NCI-H187 (cell line): Measurements from ENCODE around the gene CLCN7.
"Not testable (repeated sequence)": the region's sequence is repeated elsewhere in the genome, so short reads cannot be mapped to it uniquely, and the experiment has no call there.

Experiments used
- DNase-seq, 2 experiments: peaks; one replicate each; lab custom pipeline; 2025; lab: John Stamatoyannopoulos, UW

Gene CLCN7

GRCh38 chr16:1445518-1446203, 29.2 kb downstream of the CLCN7 start:
- no peak for DNase-seq

- DNase-seq: no peak
These were observed 29.9 kb downstream of the CLCN7 start for GRCh38 chr16:1444730-1445517.

GRCh38 chr16:1443980-1444729, 30.7 kb downstream of the CLCN7 start, which contains the start of gene CCDC154:
Gene CCDC154, minus strand, starts transcription at chr16:1444556. Its CDS starts 234 bp downstream, at chr16:1444322.
- DNase-seq: no peak

- no peak for DNase-seq
These were observed 31.3 kb downstream of the CLCN7 start for GRCh38 chr16:1443403-1443973.

GRCh38 chr16:1442697-1443096, 32.1 kb downstream of the CLCN7 start:
- no peak for DNase-seq

GRCh38 chr16:1441391-1441829, 33.4 kb downstream of the CLCN7 start:
- no peak for DNase-seq

- DNase-seq: not testable (repeated sequence)
These were observed 35.1 kb downstream of the CLCN7 start for GRCh38 chr16:1439699-1440074.

GRCh38 chr16:1439058-1439698, 35.6 kb downstream of the CLCN7 start:
- DNase-seq: no peak

- no peak for DNase-seq
These were observed 36.4 kb downstream of the CLCN7 start for GRCh38 chr16:1438229-1439057.

GRCh38 chr16:1437606-1438005, 37.2 kb downstream of the CLCN7 start:
- DNase-seq: no peak

- no peak for DNase-seq
These were observed 38.0 kb downstream of the CLCN7 start for GRCh38 chr16:1436731-1437355.

GRCh38 chr16:1435921-1436697, 38.7 kb downstream of the CLCN7 start:
- DNase-seq: no peak

GRCh38 chr16:1434644-1435592, 39.9 kb downstream of the CLCN7 start:
- no peak for DNase-seq

- DNase-seq: no peak
These were observed 41.1 kb downstream of the CLCN7 start for GRCh38 chr16:1433756-1434155.

GRCh38 chr16:1433263-1433560, 41.6 kb downstream of the CLCN7 start:
- no peak for DNase-seq

GRCh38 chr16:1432388-1433262, 42.2 kb downstream of the CLCN7 start:
- no peak for DNase-seq

GRCh38 chr16:1431497-1432270, 43.1 kb downstream of the CLCN7 start:
- no peak for DNase-seq
